Mesendoderm (in vitro differentiated cells): ENCODE measurements around the gene C1QTNF5. TPM values are rescaled to one million over a fixed set of nuclear protein-coding genes. Genes with fewer than 3 reads are reported as not detected.
A peak's percentile ranks its signal among the peaks of the same experiment; 100 is the strongest.

ENCODE experiments used
- DNase-seq: peaks from one replicate; pipeline ENCODE4 v3.0.0; 2013
- H2AK5ac ChIP-seq: 2 replicates; pipeline ENCODE4 v1.6.1; 2013; ENCODE audit warnings: low read length, inconsistent platforms
- H2BK120ac ChIP-seq: 2 replicates; pipeline ENCODE4 v1.6.1; 2013; ENCODE audit warnings: low read depth, mild to moderate bottlenecking, low read length, moderate library complexity, mixed read lengths
- H2BK15ac ChIP-seq: replicated peaks from 2 replicates; pipeline ENCODE4 v1.6.1; 2013; ENCODE audit warnings: low read depth, mild to moderate bottlenecking, moderate library complexity
- H2BK5ac ChIP-seq: 2 replicates; pipeline ENCODE4 v1.6.1; 2013; ENCODE audit warnings: low read length, inconsistent platforms
- H3K18ac ChIP-seq: 2 replicates; pipeline ENCODE4 v1.6.1; 2013; ENCODE audit warnings: mild to moderate bottlenecking, low read length, mixed read lengths
- H3K23ac ChIP-seq: one replicate; pipeline ENCODE4 v1.6.1; 2013; ENCODE audit warnings: low read length
- H3K27ac ChIP-seq: 2 replicates; pipeline ENCODE4 v1.5.1; 2013; ENCODE audit warnings: low read depth, mild to moderate bottlenecking, inconsistent platforms, low read length, moderate library complexity
- H3K27me3 ChIP-seq: 2 replicates; pipeline ENCODE4 v1.6.1; 2013; ENCODE audit warnings: low read length, control low read depth, mild to moderate bottlenecking, inconsistent platforms; ENCODE audit not compliant: insufficient read depth, poor library complexity
- H3K36me3 ChIP-seq: 2 replicates; pipeline ENCODE4 v1.6.1; 2013; ENCODE audit warnings: low read length, inconsistent platforms; ENCODE audit not compliant: control insufficient read depth, insufficient read depth
- H3K4ac ChIP-seq: one replicate; pipeline ENCODE4 v1.6.1; 2013; ENCODE audit warnings: low read depth, mild to moderate bottlenecking, low read length, moderate library complexity
- H3K4me1 ChIP-seq: 2 replicates; pipeline ENCODE4 v1.6.1; 2013; ENCODE audit warnings: low read depth, low read length, inconsistent platforms; ENCODE audit not compliant: control insufficient read depth
- H3K4me2 ChIP-seq: 2 replicates; pipeline ENCODE4 v1.6.1; 2013; ENCODE audit warnings: low read length
- H3K4me3 ChIP-seq: 2 replicates; pipeline ENCODE4 v1.5.1; 2013; ENCODE audit warnings: mild to moderate bottlenecking, low read length
- H3K56ac ChIP-seq: one replicate; pipeline ENCODE4 v1.6.1; 2013; ENCODE audit warnings: low read length
- H3K79me1 ChIP-seq: 2 replicates; pipeline ENCODE4 v1.6.1; 2013; ENCODE audit warnings: low read length, inconsistent platforms
- H3K79me2 ChIP-seq: 2 replicates; pipeline ENCODE4 v1.6.1; 2013; ENCODE audit warnings: mild to moderate bottlenecking, low read length; ENCODE audit not compliant: control insufficient read depth, insufficient read depth
- H3K9ac ChIP-seq: 2 replicates; pipeline ENCODE4 v1.6.1; 2013; ENCODE audit warnings: low read length, inconsistent platforms
- H4K5ac ChIP-seq: one replicate; pipeline ENCODE4 v1.6.1; 2013; ENCODE audit warnings: low read length
- H4K8ac ChIP-seq: one replicate; pipeline ENCODE4 v1.6.1; 2013; ENCODE audit warnings: low read depth, mild to moderate bottlenecking, control low read depth, low read length, moderate library complexity
- WGBS: extraction: QIAGEN DNeasy Blood & Tissue Kit; methylation state at CpG from one replicate; pipeline ENCODE4 v1.1.7; 2013; ENCODE audit warnings: low lambda C conversion rate, missing lambda C conversion rate; ENCODE audit not compliant: insufficient coverage; ENCODE audit errors: extremely low coverage; 5-methylcytosine and 5-hydroxymethylcytosine counted together
- small RNA-seq: library from polyadenylated mRNA; stranded (forward); fragments of <200 nt; extraction: miRNeasy Mini kit (QIAGEN cat#:217004); gene quantifications from one replicate; pipeline ENCODE3, GENCODE V24; 2013; ENCODE audit not compliant: insufficient read depth

C1QTNF5 gene

DNA sequence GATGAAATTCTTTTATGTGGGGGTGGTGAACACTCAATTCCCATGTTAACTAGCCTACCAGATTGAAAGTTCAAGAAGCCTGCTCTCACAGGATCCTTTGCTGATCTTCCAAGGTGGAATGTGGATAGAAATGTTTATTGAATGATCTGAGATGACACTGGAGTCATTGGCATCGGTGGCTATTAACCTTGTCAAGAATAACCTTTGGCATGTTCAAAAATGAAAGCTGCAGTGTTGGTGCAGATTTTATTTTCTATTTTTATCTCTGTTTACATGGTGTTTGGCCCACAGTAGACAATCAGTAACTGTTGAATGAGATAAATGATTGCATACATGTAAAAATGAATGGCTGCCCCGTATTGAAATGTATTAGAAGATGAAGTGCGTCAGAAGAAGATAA, 42.7 kb downstream of the C1QTNF5 start:
- no peak overlapping the region for H3K4me3 ChIP-seq
- no peak overlapping the region for H3K4ac ChIP-seq
- H3K18ac ChIP-seq, result no peak overlapping the region
- no peak overlapping the region for H3K56ac ChIP-seq
- H3K79me2 ChIP-seq, result no peaks in the 10 kb centered on the region
- H4K8ac ChIP-seq, result no peak overlapping the region
- H3K79me1 ChIP-seq, result no peaks in the 10 kb centered on the region
- H2BK5ac ChIP-seq, result no peak overlapping the region
- no peak overlapping the region for H2BK15ac ChIP-seq
- no peak overlapping the region for H3K9ac ChIP-seq
- no peak overlapping the region for H3K27ac ChIP-seq
- no peak overlapping the region for H3K4me2 ChIP-seq
- H3K36me3 ChIP-seq, result peaks cover 10% of the 10 kb centered on the region
- H2AK5ac ChIP-seq, result no peak overlapping the region
- no peaks in the 10 kb centered on the region for H3K27me3 ChIP-seq
- H3K4me1 ChIP-seq, result no peaks in the 10 kb centered on the region
- H3K23ac ChIP-seq, result no peak overlapping the region
- no peak for DNase-seq
- no peak overlapping the region for H2BK120ac ChIP-seq
- no CpG with 5 or more reads among the region's 3 CpGs for WGBS
- no peak overlapping the region for H4K5ac ChIP-seq

DNA sequence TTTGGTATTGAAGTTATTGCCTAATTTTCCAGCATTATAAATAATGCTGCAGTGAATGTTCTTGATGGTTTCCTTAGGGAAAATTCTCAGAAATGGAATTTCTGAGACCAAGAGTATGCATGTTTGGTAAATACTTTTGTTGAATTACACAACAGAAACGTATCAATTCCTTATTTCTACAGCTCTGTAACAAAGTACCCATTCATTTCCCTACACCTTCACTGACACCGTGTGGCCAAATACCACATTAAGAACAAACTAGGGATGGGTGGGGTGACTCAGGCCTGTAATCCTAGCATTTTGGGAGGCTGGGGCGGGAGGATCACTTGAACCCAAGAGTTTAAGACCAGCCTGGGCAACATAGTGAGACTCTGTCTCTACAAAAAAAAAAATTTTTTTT, 45.5 kb downstream of the C1QTNF5 start:
- no peak overlapping the region for H2AK5ac ChIP-seq
- no peak overlapping the region for H3K56ac ChIP-seq
- H2BK15ac ChIP-seq, result no peak overlapping the region
- H4K5ac ChIP-seq, result no peak overlapping the region
- no peak overlapping the region for H3K9ac ChIP-seq
- peak; percentile 32 for DNase-seq
- H3K27ac ChIP-seq, result no peak overlapping the region
- H2BK120ac ChIP-seq, result no peak overlapping the region
- no peak overlapping the region for H4K8ac ChIP-seq
- no peak overlapping the region for H3K4me3 ChIP-seq
- no peak overlapping the region for H3K4ac ChIP-seq
- H3K79me2 ChIP-seq, result no peaks in the 10 kb centered on the region
- H3K27me3 ChIP-seq, result no peaks in the 10 kb centered on the region
- no peak overlapping the region for H3K23ac ChIP-seq
- H3K79me1 ChIP-seq, result no peaks in the 10 kb centered on the region
- H2BK5ac ChIP-seq, result no peak overlapping the region
- H3K4me1 ChIP-seq, result no peaks in the 10 kb centered on the region
- H3K18ac ChIP-seq, result no peak overlapping the region
- no CpG with 5 or more reads among the region's 3 CpGs for WGBS
- H3K36me3 ChIP-seq, result peaks cover 10% of the 10 kb centered on the region
- no peak overlapping the region for H3K4me2 ChIP-seq

DNA sequence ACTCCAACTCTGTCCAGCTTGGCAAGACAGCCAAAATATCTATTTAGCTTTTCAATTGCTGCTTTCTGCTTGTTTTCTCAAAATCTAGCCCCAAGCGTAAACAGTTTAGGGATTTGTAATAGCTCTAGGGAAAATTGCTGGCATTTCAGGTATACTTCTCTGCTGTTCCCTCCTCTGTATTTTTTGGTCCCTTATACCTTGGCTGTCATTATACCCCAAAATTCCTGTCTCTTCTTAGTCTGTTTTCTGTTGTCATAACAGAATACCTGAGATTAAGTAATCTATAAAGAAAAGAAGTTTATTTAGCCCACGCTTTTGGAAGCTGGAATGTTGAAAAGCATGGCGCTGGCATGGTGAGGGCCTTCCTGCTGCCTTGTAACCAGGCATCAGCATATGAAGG, 47.2 kb downstream of the C1QTNF5 start:
- H3K27ac ChIP-seq, result no peak overlapping the region
- no peak overlapping the region for H3K23ac ChIP-seq
- no peak overlapping the region for H4K8ac ChIP-seq
- H2BK5ac ChIP-seq, result no peak overlapping the region
- H3K18ac ChIP-seq, result no peak overlapping the region
- no peak for DNase-seq
- H3K4me3 ChIP-seq, result no peak overlapping the region
- no peak overlapping the region for H4K5ac ChIP-seq
- H2BK15ac ChIP-seq, result no peak overlapping the region
- no peaks in the 10 kb centered on the region for H3K27me3 ChIP-seq
- peaks cover 2% of the 10 kb centered on the region for H3K36me3 ChIP-seq
- no peak overlapping the region for H3K9ac ChIP-seq
- no peaks in the 10 kb centered on the region for H3K4me1 ChIP-seq
- no peak overlapping the region for H3K56ac ChIP-seq
- H2AK5ac ChIP-seq, result no peak overlapping the region
- H3K79me2 ChIP-seq, result no peaks in the 10 kb centered on the region
- H3K79me1 ChIP-seq, result no peaks in the 10 kb centered on the region
- H3K4me2 ChIP-seq, result no peak overlapping the region
- no peak overlapping the region for H3K4ac ChIP-seq
- H2BK120ac ChIP-seq, result no peak overlapping the region
- WGBS, result no CpG with 5 or more reads among the region's 3 CpGs

DNA sequence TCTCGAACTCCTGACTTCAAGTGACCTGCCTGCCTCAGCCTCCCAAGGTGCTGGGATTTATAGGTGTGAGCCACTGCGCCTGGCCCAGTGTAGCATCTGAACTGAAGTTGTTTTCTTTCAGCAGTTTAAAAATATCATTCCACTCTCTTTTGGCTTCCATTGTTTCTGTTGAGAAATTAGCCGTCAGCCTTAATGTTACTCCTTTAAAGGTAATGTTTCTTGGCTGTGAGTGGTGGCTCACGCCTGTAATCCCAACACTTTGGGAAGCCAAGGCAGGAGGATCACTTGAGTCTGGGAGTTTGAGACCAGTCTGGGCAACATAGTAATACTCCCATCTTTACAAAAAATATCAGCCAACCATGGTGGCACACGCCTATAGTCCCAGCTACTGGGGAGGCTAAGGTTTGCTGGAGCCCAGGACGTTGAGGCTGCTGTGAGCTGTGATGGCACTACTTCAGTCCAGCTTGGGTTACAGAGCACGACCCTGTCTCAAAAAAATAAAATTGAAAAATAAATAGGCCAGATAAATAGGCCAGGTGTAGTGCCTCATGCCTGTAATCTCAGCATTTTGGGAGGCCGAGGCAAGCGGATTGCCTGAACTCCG, 49.7 kb downstream of the C1QTNF5 start:
- H3K79me2 ChIP-seq, result no peaks in the 10 kb centered on the region
- H3K23ac ChIP-seq, result no peak overlapping the region
- H2AK5ac ChIP-seq, result no peak overlapping the region
- H3K4me2 ChIP-seq, result no peak overlapping the region
- H3K27me3 ChIP-seq, result no peaks in the 10 kb centered on the region
- H3K36me3 ChIP-seq, result peaks cover 4% of the 10 kb centered on the region
- no peaks in the 10 kb centered on the region for H3K79me1 ChIP-seq
- DNase-seq, result no peak
- no peak overlapping the region for H3K4ac ChIP-seq
- H2BK120ac ChIP-seq, result no peak overlapping the region
- no peaks in the 10 kb centered on the region for H3K4me1 ChIP-seq
- H4K8ac ChIP-seq, result no peak overlapping the region
- no peak overlapping the region for H2BK5ac ChIP-seq
- H2BK15ac ChIP-seq, result no peak overlapping the region
- H3K18ac ChIP-seq, result no peak overlapping the region
- H3K27ac ChIP-seq, result no peak overlapping the region
- no CpG with 5 or more reads among the region's 10 CpGs for WGBS
- H3K4me3 ChIP-seq, result no peak overlapping the region
- H3K56ac ChIP-seq, result no peak overlapping the region
- no peak overlapping the region for H4K5ac ChIP-seq
- no peak overlapping the region for H3K9ac ChIP-seq

Small RNA genes lying within 50 kb of the gene (small RNA-seq; reads per million reads assigned to genes)
- gene RF01225 (not detected), gene RNU6-262P (not detected)
